Muscle of arm (tissue), 12 donors: ENCODE data around the gene LASP1. TPM values are rescaled to one million over a fixed set of nuclear protein-coding genes. Genes with fewer than 3 reads are reported as not detected.

Experiments used
- polyA plus RNA-seq, 12 donors: library from polyadenylated mRNA; unstranded; fragments of 120-200 nt; gene quantifications; one replicate each; pipeline ENCODE4 v1.2.1, GENCODE V29; 2013; ENCODE audit not compliant: insufficient read length in 12 of 12

LASP1 gene
- polyA plus RNA-seq, 12 donors = 67.3 to 159 (median 80.6) TPM; not detected in 1

Other genes with a start within 250 kb of the LASP1 start
- gene EPOP, start 195.1 kb upstream of the LASP1 start, polyA plus RNA-seq = under 1 TPM in 10 of 12 donors, not detected in 2; 0.28 to 0.77 (median 0.44) TPM
- gene MLLT6, start 164.8 kb upstream of the LASP1 start, polyA plus RNA-seq = 100 to 1,000 TPM in 3 of 12 donors, 10 to 100 TPM in 9; 47.8 to 277 (median 74.5) TPM
- gene CISD3, start 139.7 kb upstream of the LASP1 start, polyA plus RNA-seq = 10 to 100 TPM in 11 of 12 donors, not detected in 1; 10.7 to 17.4 (median 13.3) TPM
- 10 to 100 TPM in 11 of 12 donors, not detected in 1; 23.9 to 65.8 (median 30.2) TPM for gene PCGF2, start 121.7 kb upstream of the LASP1 start, polyA plus RNA-seq
- 100 to 1,000 TPM in 1 of 12 donors, 10 to 100 TPM in 10, not detected in 1; 63.9 to 133 (median 74.8) TPM for gene PSMB3, start 117.3 kb upstream of the LASP1 start, polyA plus RNA-seq
- gene PIP4K2B, start 70.5 kb upstream of the LASP1 start, polyA plus RNA-seq = 10 to 100 TPM; 56.2 to 96.9 (median 72.1) TPM
- 10 to 100 TPM in 11 of 12 donors, not detected in 1; 10.3 to 22.0 (median 14.0) TPM for gene CWC25, start 44.7 kb upstream of the LASP1 start, polyA plus RNA-seq
- gene RPL23, start 16.3 kb upstream of the LASP1 start, polyA plus RNA-seq = 1,000 to 10,000 TPM; 1,619 to 4,143 (median 2,948) TPM
- not detected for gene FBXO47, start 97.3 kb downstream of the LASP1 start, polyA plus RNA-seq